Lower lobe of right lung (tissue), 2 donors: Measurements from ENCODE around the gene LMBRD2. TPM values are rescaled to one million over a fixed set of nuclear protein-coding genes. Genes with fewer than 3 reads are reported as not detected.

ENCODE experiments used
- ATAC-seq, 2 donors: fragments of 200-7000 bp; cut with Tn5 transposase; one replicate each; pipeline ENCODE4 v1.9.1; 2020 to 2022; ENCODE audit warnings: mild to moderate bottlenecking in 2 of 2, moderate library complexity in 2 of 2
- DNase-seq: peaks from one replicate; pipeline ENCODE4 v3.0.0-alpha.2; 2020
- H3K27ac ChIP-seq: fragments of 200-600 bp; one replicate; pipeline ENCODE4 v1.8.0; 2022
- H3K27me3 ChIP-seq: fragments of 200-600 bp; one replicate; pipeline ENCODE4 v1.8.0; 2022; ENCODE audit warnings: low read depth
- H3K36me3 ChIP-seq: fragments of 200-600 bp; one replicate; pipeline ENCODE4 v1.8.0; 2022; ENCODE audit warnings: mild to moderate bottlenecking
- H3K4me1 ChIP-seq: fragments of 200-600 bp; one replicate; pipeline ENCODE4 v1.8.0; 2022
- H3K4me3 ChIP-seq: fragments of 200-600 bp; one replicate; pipeline ENCODE4 v1.8.0; 2022; ENCODE audit warnings: mild to moderate bottlenecking
- H3K9me3 ChIP-seq: fragments of 200-600 bp; one replicate; pipeline ENCODE4 v1.8.0; 2022
- intact Hi-C: fragments of 100-400 bp; cut with DNase I; formaldehyde crosslinking; loops from one replicate; pipeline ENCODE4 v1.11.0; 2022
- total RNA-seq: library from RNA; stranded (reverse); fragmentation: NEBNext Ultra II Directional; extraction: Animal tissue kit (Norgen Biotek cat#: 25700); gene quantifications from one replicate; pipeline ENCODE4 v1.2.1, GENCODE V29; 2021
- TF ChIP-seq, protein P1 (sequence below): fragments of 200-600 bp; IDR thresholded peaks from one replicate; pipeline ENCODE4 v1.8.0; 2022; ENCODE audit warnings: antibody characterized with exemption, mild to moderate bottlenecking
- donor health status: DM: no; HTN: yes; CAD: no; lungs with severe emphysema.

Gene LMBRD2
- total RNA-seq, 1 donor from 2014 or later = 12.1 TPM

DNA sequence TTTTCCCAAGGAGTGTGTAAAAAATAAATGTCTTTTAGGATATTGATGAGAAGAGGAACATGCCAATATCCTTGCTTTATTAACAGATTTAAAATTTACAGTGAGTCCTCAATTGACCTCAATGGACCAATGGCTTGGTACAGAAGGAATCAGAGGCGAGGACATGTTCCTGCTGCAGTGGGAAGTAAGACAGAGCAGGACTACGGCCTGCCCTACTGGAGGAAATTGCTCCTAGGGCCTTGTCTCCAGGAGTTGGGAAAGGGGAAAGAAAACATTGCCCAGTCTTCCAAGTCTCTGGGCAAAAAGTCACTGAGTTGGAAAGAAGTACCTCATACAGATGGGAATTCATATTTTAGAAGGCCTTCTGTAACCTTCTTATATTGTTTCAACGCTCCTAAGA lies 51.9 kb downstream of the LMBRD2 start:
- DNase-seq (no peak), ATAC-seq (no peak)
- TF ChIP-seq, protein P1, sequence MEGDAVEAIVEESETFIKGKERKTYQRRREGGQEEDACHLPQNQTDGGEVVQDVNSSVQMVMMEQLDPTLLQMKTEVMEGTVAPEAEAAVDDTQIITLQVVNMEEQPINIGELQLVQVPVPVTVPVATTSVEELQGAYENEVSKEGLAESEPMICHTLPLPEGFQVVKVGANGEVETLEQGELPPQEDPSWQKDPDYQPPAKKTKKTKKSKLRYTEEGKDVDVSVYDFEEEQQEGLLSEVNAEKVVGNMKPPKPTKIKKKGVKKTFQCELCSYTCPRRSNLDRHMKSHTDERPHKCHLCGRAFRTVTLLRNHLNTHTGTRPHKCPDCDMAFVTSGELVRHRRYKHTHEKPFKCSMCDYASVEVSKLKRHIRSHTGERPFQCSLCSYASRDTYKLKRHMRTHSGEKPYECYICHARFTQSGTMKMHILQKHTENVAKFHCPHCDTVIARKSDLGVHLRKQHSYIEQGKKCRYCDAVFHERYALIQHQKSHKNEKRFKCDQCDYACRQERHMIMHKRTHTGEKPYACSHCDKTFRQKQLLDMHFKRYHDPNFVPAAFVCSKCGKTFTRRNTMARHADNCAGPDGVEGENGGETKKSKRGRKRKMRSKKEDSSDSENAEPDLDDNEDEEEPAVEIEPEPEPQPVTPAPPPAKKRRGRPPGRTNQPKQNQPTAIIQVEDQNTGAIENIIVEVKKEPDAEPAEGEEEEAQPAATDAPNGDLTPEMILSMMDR = no peak
- no peak overlapping the region for H3K27ac ChIP-seq
- H3K4me1 ChIP-seq = no peaks in the 10 kb centered on the region
- H3K4me3 ChIP-seq = no peak overlapping the region
- intact Hi-C loops = no loop called here
- H3K27me3 ChIP-seq = no peaks in the 10 kb centered on the region
- no peaks in the 10 kb centered on the region for H3K9me3 ChIP-seq
- H3K36me3 ChIP-seq = peaks cover 22% of the 10 kb centered on the region

DNA sequence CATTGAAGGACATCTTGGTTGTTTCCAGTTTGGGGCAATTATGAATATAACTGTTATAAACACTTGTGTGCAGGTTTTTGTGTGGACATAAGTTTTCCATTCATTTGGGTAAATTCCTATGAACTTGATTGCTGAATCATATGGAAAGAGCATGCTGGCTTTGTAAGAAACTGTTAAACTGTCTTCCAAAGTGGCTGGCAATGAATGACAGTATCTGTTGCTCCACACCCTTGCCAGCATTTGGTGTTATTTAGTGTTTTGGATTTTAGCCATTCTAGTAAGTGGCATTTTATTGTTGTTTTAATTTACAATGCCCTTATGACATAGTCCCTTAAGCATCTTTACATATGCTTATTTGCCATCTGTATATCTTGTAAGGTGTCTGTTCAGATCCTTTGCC lies 55.2 kb downstream of the LMBRD2 start:
- no peaks in the 10 kb centered on the region for H3K27me3 ChIP-seq
- DNase-seq (no peak), ATAC-seq (no peak)
- TF ChIP-seq, protein P1 = no peak
- intact Hi-C loops = no loop called here
- H3K4me3 ChIP-seq = no peak overlapping the region
- H3K9me3 ChIP-seq = no peaks in the 10 kb centered on the region
- no peaks in the 10 kb centered on the region for H3K4me1 ChIP-seq
- no peaks in the 10 kb centered on the region for H3K36me3 ChIP-seq
- H3K27ac ChIP-seq = no peak overlapping the region

DNA sequence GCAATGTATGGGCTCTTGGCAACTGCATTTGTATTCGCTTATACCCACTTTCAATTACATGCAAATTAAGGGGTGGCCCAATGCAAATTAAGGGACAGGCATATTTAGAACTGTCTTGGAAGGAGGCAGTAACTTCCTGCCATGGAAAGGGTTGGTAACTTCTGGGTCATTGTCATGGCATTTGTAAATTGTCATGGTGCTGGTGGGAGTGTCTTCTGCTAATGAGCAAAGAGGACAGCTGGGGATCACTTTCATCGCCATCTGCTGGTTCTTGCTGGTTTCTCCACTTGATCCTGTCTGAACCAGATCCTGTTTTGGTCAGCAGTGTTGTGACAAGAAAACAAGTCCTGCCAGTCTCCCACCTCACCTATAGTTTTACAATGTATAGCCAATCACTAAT lies 61.7 kb downstream of the LMBRD2 start:
- DNase-seq (no peak), ATAC-seq (no peak)
- Histone ChIP-seq H3K36me3 (no peaks in the 10 kb centered on the region), H3K27ac (no peak overlapping the region), H3K9me3 (peaks cover 3% of the 10 kb centered on the region), H3K4me1 (no peaks in the 10 kb centered on the region), H3K27me3 (no peaks in the 10 kb centered on the region), H3K4me3 (no peak overlapping the region)
- TF ChIP-seq, protein P1 = no peak
- intact Hi-C loops = no loop called here

DNA sequence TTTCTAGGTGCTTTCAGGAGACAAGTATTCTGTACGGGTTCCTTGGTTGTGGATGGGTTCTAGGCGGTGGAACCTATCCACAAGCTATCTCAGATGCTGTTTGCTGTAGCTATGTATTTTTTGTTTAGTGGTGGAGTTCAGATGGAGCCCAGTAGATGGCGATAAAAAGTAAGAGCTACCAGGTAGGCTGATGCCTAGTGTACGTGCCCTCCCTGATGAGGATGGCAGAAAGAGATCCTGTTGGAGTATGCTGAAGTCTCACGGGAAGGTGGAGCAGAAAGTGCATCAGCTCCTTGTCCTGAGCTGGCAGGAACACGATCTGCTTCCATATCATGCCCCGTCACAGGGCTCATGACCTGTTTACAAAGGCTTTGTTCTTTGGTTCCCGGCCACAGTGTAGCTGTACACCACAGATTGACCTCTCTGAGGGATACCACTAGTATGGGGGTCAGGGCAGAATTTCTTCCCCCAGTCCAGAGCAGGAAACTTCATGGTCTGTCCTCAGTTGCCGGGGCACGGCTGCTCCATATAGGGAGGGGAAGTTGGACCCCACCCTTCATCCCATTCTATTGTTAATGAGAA lies 72.4 kb downstream of the LMBRD2 start:
- Histone ChIP-seq H3K27ac (no peak overlapping the region), H3K4me1 (no peaks in the 10 kb centered on the region), H3K9me3 (no peaks in the 10 kb centered on the region), H3K4me3 (no peak overlapping the region), H3K36me3 (no peaks in the 10 kb centered on the region), H3K27me3 (no peaks in the 10 kb centered on the region)
- intact Hi-C loops = no loop called here
- TF ChIP-seq, protein P1 = peak; percentile 56
- DNase-seq = no peak
- peak; percentile 76 to 79 for ATAC-seq

DNA sequence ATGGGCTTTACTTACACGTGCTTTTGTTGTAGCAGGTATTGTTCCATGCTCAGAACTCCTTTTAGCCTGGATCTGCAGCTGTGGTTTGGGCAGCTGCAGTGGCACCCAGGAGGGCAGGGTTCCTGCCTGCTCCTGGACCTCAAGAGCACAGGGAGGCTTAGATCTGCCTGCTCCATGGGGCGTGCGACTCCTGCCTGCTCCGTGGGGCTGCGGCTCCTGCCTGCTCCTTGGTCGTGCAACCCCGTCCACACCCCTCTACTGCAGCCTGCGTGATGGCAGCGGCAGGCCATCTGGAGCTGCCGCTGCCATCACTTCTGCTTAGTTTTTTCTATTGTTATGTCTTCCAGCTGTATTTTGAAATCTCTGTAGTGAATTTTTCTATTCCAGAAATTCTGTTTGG lies 73.3 kb downstream of the LMBRD2 start:
- Histone ChIP-seq H3K36me3 (no peaks in the 10 kb centered on the region), H3K9me3 (no peaks in the 10 kb centered on the region), H3K27me3 (no peaks in the 10 kb centered on the region), H3K27ac (no peak overlapping the region), H3K4me3 (no peak overlapping the region), H3K4me1 (no peaks in the 10 kb centered on the region)
- DNase-seq (no peak), ATAC-seq (no peak)
- intact Hi-C loops = no loop called here
- TF ChIP-seq, protein P1 = no peak
